HepG2 (cell line): Measurements from ENCODE around the gene RGP1. TPM values are rescaled to one million over a fixed set of nuclear protein-coding genes. Genes with fewer than 3 reads are reported as not detected.

Source experiments
- ATAC-seq: fragments of 200-7000 bp; cut with Tn5 transposase; 3 replicates; pipeline ENCODE4 v1.9.1; 2020; ENCODE audit warnings: mild to moderate bottlenecking, moderate library complexity
- BruUV-seq: library from RNA; stranded (reverse); fragments of 400-500 nt; replicated peaks from 2 replicates; lab custom pipeline; 2021; lab: Mats Ljungman, UMichigan
- CTCF ChIA-PET: fragments of 300-600 bp; formaldehyde crosslinking; extraction: SDS; loops from one replicate; lab custom pipeline; 2021; ENCODE audit warnings: low total read pairs, inconsistent platforms, low intra/inter-chr PET ratio; lab: Yijun Ruan, JAX
- POLR2A ChIA-PET: fragments of 350-600 bp; sonication (Branson Sonifier 250); formaldehyde crosslinking; loops from one replicate; lab custom pipeline; 2020; ENCODE audit warnings: antibody characterized with exemption, inconsistent platforms; lab: Yijun Ruan, JAX
- DNase-seq: peaks from one replicate; pipeline ENCODE4 v3.0.0-alpha.2; 2015; ENCODE audit warnings: low spot score
- FAIRE-seq: peaks from 3 replicates; lab custom pipeline; 2011; peaks lifted over from hg19 to GRCh38; lab: Jason Lieb, UNC
- H2AFZ ChIP-seq: one replicate; pipeline ENCODE4 v1.6.1; 2011; ENCODE audit warnings: low read length, inconsistent platforms
- H3K27ac ChIP-seq: fragments of 300-600 bp; 3 replicates; pipeline ENCODE4 v1.8.0; 2011; ENCODE audit warnings: mixed run types, mild to moderate bottlenecking, mixed read lengths, low read length, inconsistent platforms; ENCODE audit not compliant: insufficient read depth; ENCODE audit errors: extremely low read length
- H3K27me3 ChIP-seq, 2 experiments: fragments of 200-600 bp in 1 of 2; 2 replicates in 1 of 2; 3 replicates in 1 of 2; pipeline versions ENCODE4 v1.6.0 to v1.8.0; 2011; ENCODE audit warnings: low read length in 2 of 2, mild to moderate bottlenecking in 2 of 2, moderate library complexity in 2 of 2, inconsistent platforms in 1 of 2; ENCODE audit not compliant: insufficient read depth in 2 of 2, control insufficient read depth in 1 of 2
- H3K36me3 ChIP-seq, 2 experiments: fragments of 200-600 bp in 1 of 2; replicated peaks in 1 of 2; 2 replicates in 1 of 2; 3 replicates in 1 of 2; pipeline versions ENCODE4 v1.5.1 to v1.8.0; 2011; ENCODE audit warnings: low read length in 2 of 2, inconsistent platforms in 1 of 2; ENCODE audit not compliant: insufficient read depth in 2 of 2, control insufficient read depth in 1 of 2
- H3K4me1 ChIP-seq: 2 replicates; pipeline ENCODE4 v1.5.1; 2012; ENCODE audit warnings: low read length, inconsistent platforms; ENCODE audit not compliant: insufficient read depth
- H3K4me2 ChIP-seq: 2 replicates; pipeline ENCODE4 v1.6.0; 2011; ENCODE audit warnings: low read depth, low read length, inconsistent platforms
- H3K4me3 ChIP-seq, 3 experiments: fragments of 200-600 bp in 1 of 3; sonication (generic), shearing (Covaris generic) in 1 of 3; replicated peaks in 1 of 3; 2 replicates each; pipeline ENCODE4 v1.5.1; 2011 to 2016; ENCODE audit warnings: low read length in 3 of 3, inconsistent platforms in 2 of 3, low read depth in 2 of 3, mild to moderate bottlenecking in 2 of 3, control low read depth in 1 of 3, mixed read lengths in 1 of 3; ENCODE audit not compliant: insufficient read depth in 1 of 3
- H3K79me2 ChIP-seq: one replicate; pipeline ENCODE4 v1.6.1; 2011; ENCODE audit warnings: low read length, inconsistent platforms; ENCODE audit not compliant: insufficient read depth
- H3K9ac ChIP-seq: 2 replicates; pipeline ENCODE4 v1.6.0; 2011; ENCODE audit warnings: mild to moderate bottlenecking, low read depth, low read length, inconsistent platforms; ENCODE audit not compliant: insufficient read depth
- H3K9me3 ChIP-seq: 2 replicates; pipeline ENCODE4 v1.5.1; 2012; ENCODE audit warnings: mild to moderate bottlenecking, low read length
- H4K20me1 ChIP-seq: 2 replicates; pipeline ENCODE4 v1.6.0; 2011; ENCODE audit warnings: inconsistent platforms, mild to moderate bottlenecking, low read length, moderate library complexity; ENCODE audit not compliant: insufficient read depth
- CCAR2 ChIP-seq: fragments of 200-400 bp; formaldehyde crosslinking; optimal IDR thresholded peaks from 2 replicates; pipeline ENCODE3; 2018; ENCODE audit warnings: low read depth, mild to moderate bottlenecking, low read length, moderate library complexity
- CEBPG ChIP-seq: IDR thresholded peaks from 2 replicates; pipeline ENCODE4 v1.6.1; 2016
- FOSL2 ChIP-seq: sonication (generic); formaldehyde crosslinking; IDR thresholded peaks from 2 replicates; pipeline ENCODE4 v1.4.0; 2020; ENCODE audit warnings: missing genetic modification reagents
- FOXJ3 ChIP-seq: sonication (generic); formaldehyde crosslinking; IDR thresholded peaks from 2 replicates; pipeline ENCODE4 v1.4.0; 2020; ENCODE audit warnings: missing genetic modification reagents, mild to moderate bottlenecking, borderline replicate concordance
- HMG20A ChIP-seq: IDR thresholded peaks from 2 replicates; pipeline ENCODE4 v1.6.1; 2016; ENCODE audit warnings: borderline replicate concordance
- HOXA3 ChIP-seq: sonication (generic); formaldehyde crosslinking; IDR thresholded peaks from 2 replicates; pipeline ENCODE4 v1.5.0; 2020; ENCODE audit warnings: missing genetic modification reagents
- POLR2AphosphoS5 ChIP-seq: IDR thresholded peaks from 2 replicates; pipeline ENCODE4 v1.6.1; 2012; ENCODE audit warnings: low read depth, low read length
- REL ChIP-seq: sonication (generic); formaldehyde crosslinking; conservative IDR thresholded peaks from 2 replicates; pipeline ENCODE4 v1.8.0; 2022; ENCODE audit warnings: mild to moderate bottlenecking, missing genetic modification reagents, moderate library complexity
- SAP130 ChIP-seq: IDR thresholded peaks from 2 replicates; pipeline ENCODE4 v1.6.1; 2016; ENCODE audit warnings: low read depth
- SYNCRIP ChIP-seq: fragments of 200-400 bp; formaldehyde crosslinking; IDR thresholded peaks from 2 replicates; pipeline ENCODE4 v1.6.1; 2018; ENCODE audit warnings: mild to moderate bottlenecking, low read depth, low read length; ENCODE audit not compliant: insufficient read depth
- ZBTB7B ChIP-seq: sonication (generic); formaldehyde crosslinking; IDR thresholded peaks from 2 replicates; pipeline ENCODE4 v1.4.0; 2020; ENCODE audit warnings: missing genetic modification reagents
- ZNF20 ChIP-seq: sonication (generic); formaldehyde crosslinking; IDR thresholded peaks from 2 replicates; pipeline ENCODE4 v1.4.0; 2020; ENCODE audit warnings: mild to moderate bottlenecking, moderate library complexity, missing genetic modification reagents
- ZNF644 ChIP-seq: IDR thresholded peaks from 2 replicates; pipeline ENCODE4 v1.6.1; 2016; ENCODE audit warnings: low read depth
- WGBS: methylation state at CpG from one replicate; pipeline ENCODE4 v1.1.6; 2017; ENCODE audit warnings: low lambda C conversion rate; 5-methylcytosine and 5-hydroxymethylcytosine counted together
- in situ Hi-C: cut with HindIII; loops from 2 replicates; pipeline ENCODE4 v1.10.0; 2017; ENCODE audit warnings: low pct_unique_long_range_greater_than_20kb; ENCODE audit not compliant: extremely low pct_ligation_motif_present
- intact Hi-C: fragments of 100-400 bp; cut with micrococcal nuclease; formaldehyde crosslinking; loops from one replicate; pipeline ENCODE4 v1.10.0; 2022; ENCODE audit not compliant: unreplicated experiment
- polyA plus RNA-seq, 8 experiments: library from polyadenylated mRNA; depleted of rRNA in 3 of 8; stranded (reverse) in 7 of 8; unstranded in 1 of 8; fragments of >200 nt; fragmentation: Illumina TruSeq in 4 of 8; extraction: Trizol in 4 of 8; gene quantifications; 2 replicates each; pipeline versions ENCODE4 v1.2.1 to v1.2.3, GENCODE V29; 2011 to 2016; ENCODE audit warnings: low read depth in 4 of 8, missing spikeins in 1 of 8, mixed read lengths in 1 of 8; ENCODE audit not compliant: insufficient read depth in 1 of 8
- total RNA-seq, 5 experiments: library from RNA; depleted of rRNA; stranded (reverse); fragments of >200 nt; fragmentation: Illumina TruSeq; extraction: Trizol; gene quantifications; 2 replicates each; pipeline ENCODE4 v1.2.3, GENCODE V29; 2016; ENCODE audit warnings: low read depth in 1 of 5
- TF ChIP-seq, protein P1 (sequence below): sonication (generic); formaldehyde crosslinking; IDR thresholded peaks from 2 replicates; pipeline ENCODE4 v1.4.0; 2020; ENCODE audit warnings: missing genetic modification reagents
- TF ChIP-seq, protein P2 (sequence below): sonication (generic); formaldehyde crosslinking; IDR thresholded peaks from 2 replicates; pipeline ENCODE4 v1.9.0; 2021; ENCODE audit warnings: missing genetic modification reagents, borderline replicate concordance
- TF ChIP-seq, protein P3 (sequence below): sonication (generic); formaldehyde crosslinking; IDR thresholded peaks from 2 replicates; pipeline ENCODE4 v1.5.0; 2020; ENCODE audit warnings: mild to moderate bottlenecking, missing genetic modification reagents

The RGP1 gene
- total and polyA plus RNA-seq, 2 of the 13 experiments (the other 11 are each of a cell fraction or from before 2014, with no cell fraction given): 12.7 to 21.0 TPM

DNA sequence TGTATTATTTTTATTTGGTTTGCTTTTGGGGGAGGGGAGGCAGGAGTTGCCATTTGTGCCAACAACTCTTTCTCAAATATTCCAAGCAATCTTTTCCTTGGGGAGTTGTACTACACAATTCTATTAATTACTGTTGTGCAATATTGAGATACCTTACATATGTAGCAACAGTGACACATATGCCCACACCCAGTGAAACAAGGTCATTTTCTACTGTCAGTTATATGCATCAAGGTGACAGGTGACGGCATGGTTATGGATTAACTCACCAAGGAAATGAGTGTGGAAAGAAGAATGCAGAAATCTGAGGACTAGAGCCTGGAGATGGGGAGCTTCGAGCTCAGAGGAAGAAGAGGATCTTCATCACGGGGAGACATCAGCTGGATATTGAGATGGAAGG is 22.9 kb downstream of the RGP1 start:
- in situ Hi-C loops: no loop called here
- Histone ChIP-seq H2AFZ (no peak overlapping the region), H3K27ac (peak overlapping the region; percentile 21), H3K36me3 (no peaks in the 10 kb centered on the region), H3K9ac (no peak overlapping the region), H4K20me1 (no peaks in the 10 kb centered on the region), H3K4me2 (peak overlapping the region; percentile 32; the same call in 1 of the 2 replicates), H3K4me1 (peaks cover 50% of the 10 kb centered on the region), H3K27me3 (no peaks in the 10 kb centered on the region), H3K4me3 (no peak overlapping the region), H3K79me2 (peaks cover 7% of the 10 kb centered on the region), H3K9me3 (no peaks in the 10 kb centered on the region)
- ChIA-PET CTCF (no interaction called here), POLR2A (interaction anchor here (0.7 to 2.3 kb wide), 5 partner anchors 13 to 42 kb away, joined by 3 to 7 read pairs (median 3); partner anchors contain the start of genes CREB3, GBA2, HINT2 and RGP1)
- ATAC-seq (peak; percentile 66; the same call in 2 of the 3 replicates), FAIRE-seq (no peak), DNase-seq (peak; percentile 59)
- 67% methylated on average over 3 of the region's 3 CpGs for WGBS
- intact Hi-C loops: no loop called here
- no TSS peak for BruUV-seq
- TF ChIP-seq POLR2AphosphoS5 (no peak), SYNCRIP (no peak), FOSL2 (CRISPR knock-in tag) (peak; percentile 56), REL (no peak), HOXA3 (CRISPR knock-in tag) (no peak), HMG20A (CRISPR knock-in tag) (peak; percentile 32; the same call in 1 of the 2 replicates), SAP130 (peak; percentile 80), FOXJ3 (CRISPR knock-in tag) (no peak), ZNF644 (no peak), CCAR2 (no peak), ZNF20 (CRISPR knock-in tag) (no peak), ZBTB7B (CRISPR knock-in tag) (no peak), CEBPG (CRISPR knock-in tag) (peak; percentile 80)
- TF ChIP-seq, protein P1, sequence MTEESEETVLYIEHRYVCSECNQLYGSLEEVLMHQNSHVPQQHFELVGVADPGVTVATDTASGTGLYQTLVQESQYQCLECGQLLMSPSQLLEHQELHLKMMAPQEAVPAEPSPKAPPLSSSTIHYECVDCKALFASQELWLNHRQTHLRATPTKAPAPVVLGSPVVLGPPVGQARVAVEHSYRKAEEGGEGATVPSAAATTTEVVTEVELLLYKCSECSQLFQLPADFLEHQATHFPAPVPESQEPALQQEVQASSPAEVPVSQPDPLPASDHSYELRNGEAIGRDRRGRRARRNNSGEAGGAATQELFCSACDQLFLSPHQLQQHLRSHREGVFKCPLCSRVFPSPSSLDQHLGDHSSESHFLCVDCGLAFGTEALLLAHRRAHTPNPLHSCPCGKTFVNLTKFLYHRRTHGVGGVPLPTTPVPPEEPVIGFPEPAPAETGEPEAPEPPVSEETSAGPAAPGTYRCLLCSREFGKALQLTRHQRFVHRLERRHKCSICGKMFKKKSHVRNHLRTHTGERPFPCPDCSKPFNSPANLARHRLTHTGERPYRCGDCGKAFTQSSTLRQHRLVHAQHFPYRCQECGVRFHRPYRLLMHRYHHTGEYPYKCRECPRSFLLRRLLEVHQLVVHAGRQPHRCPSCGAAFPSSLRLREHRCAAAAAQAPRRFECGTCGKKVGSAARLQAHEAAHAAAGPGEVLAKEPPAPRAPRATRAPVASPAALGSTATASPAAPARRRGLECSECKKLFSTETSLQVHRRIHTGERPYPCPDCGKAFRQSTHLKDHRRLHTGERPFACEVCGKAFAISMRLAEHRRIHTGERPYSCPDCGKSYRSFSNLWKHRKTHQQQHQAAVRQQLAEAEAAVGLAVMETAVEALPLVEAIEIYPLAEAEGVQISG: no peak
- TF ChIP-seq, protein P2, sequence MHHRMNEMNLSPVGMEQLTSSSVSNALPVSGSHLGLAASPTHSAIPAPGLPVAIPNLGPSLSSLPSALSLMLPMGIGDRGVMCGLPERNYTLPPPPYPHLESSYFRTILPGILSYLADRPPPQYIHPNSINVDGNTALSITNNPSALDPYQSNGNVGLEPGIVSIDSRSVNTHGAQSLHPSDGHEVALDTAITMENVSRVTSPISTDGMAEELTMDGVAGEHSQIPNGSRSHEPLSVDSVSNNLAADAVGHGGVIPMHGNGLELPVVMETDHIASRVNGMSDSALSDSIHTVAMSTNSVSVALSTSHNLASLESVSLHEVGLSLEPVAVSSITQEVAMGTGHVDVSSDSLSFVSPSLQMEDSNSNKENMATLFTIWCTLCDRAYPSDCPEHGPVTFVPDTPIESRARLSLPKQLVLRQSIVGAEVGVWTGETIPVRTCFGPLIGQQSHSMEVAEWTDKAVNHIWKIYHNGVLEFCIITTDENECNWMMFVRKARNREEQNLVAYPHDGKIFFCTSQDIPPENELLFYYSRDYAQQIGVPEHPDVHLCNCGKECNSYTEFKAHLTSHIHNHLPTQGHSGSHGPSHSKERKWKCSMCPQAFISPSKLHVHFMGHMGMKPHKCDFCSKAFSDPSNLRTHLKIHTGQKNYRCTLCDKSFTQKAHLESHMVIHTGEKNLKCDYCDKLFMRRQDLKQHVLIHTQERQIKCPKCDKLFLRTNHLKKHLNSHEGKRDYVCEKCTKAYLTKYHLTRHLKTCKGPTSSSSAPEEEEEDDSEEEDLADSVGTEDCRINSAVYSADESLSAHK (CRISPR knock-in tag): no peak
- TF ChIP-seq, protein P3, sequence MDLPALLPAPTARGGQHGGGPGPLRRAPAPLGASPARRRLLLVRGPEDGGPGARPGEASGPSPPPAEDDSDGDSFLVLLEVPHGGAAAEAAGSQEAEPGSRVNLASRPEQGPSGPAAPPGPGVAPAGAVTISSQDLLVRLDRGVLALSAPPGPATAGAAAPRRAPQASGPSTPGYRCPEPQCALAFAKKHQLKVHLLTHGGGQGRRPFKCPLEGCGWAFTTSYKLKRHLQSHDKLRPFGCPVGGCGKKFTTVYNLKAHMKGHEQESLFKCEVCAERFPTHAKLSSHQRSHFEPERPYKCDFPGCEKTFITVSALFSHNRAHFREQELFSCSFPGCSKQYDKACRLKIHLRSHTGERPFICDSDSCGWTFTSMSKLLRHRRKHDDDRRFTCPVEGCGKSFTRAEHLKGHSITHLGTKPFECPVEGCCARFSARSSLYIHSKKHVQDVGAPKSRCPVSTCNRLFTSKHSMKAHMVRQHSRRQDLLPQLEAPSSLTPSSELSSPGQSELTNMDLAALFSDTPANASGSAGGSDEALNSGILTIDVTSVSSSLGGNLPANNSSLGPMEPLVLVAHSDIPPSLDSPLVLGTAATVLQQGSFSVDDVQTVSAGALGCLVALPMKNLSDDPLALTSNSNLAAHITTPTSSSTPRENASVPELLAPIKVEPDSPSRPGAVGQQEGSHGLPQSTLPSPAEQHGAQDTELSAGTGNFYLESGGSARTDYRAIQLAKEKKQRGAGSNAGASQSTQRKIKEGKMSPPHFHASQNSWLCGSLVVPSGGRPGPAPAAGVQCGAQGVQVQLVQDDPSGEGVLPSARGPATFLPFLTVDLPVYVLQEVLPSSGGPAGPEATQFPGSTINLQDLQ (CRISPR knock-in tag): no peak
